ENCODE measurements around the gene LSG1.

Gene LSG1

GRCh38 chr3:194673761-194674160, 1.8 kb upstream of the LSG1 start:
- no peaks in the 10 kb centered on the region for H3K9me3 ChIP-seq (ENCODE audit: insufficient read depth, low read length)
- no peaks in the 10 kb centered on the region for H3K36me3 ChIP-seq (ENCODE audit: low read length)
- H3K9ac ChIP-seq (ENCODE audit: low read length): no peak overlapping the region
- H3F3A ChIP-seq (ENCODE audit: insufficient read depth): no peaks in the 10 kb centered on the region
- H4K20me1 ChIP-seq (ENCODE audit: low read depth, low read length): peaks cover 10% of the 10 kb centered on the region
- H3K4me3 ChIP-seq (ENCODE audit: insufficient read depth, low read length, poor library complexity, severe bottlenecking): no peak overlapping the region
- no peak overlapping the region for H3K27ac ChIP-seq (ENCODE audit: low read depth, low read length)
- peaks cover 32% of the 10 kb centered on the region for H3K79me2 ChIP-seq (ENCODE audit: insufficient read depth, low read length)
- H2AFZ ChIP-seq (ENCODE audit: low read depth, low read length, severe bottlenecking): no peak overlapping the region
- TF ChIP-seq EZH2phosphoT487 (conservative IDR thresholded peaks at IDR 0.05; ENCODE audit: low read length) (no peak), CTCF (IDR thresholded peaks at IDR 0.05; ENCODE audit: insufficient read depth, low read length, poor library complexity, severe bottlenecking) (no peak)
- no peaks in the 10 kb centered on the region for H3K27me3 ChIP-seq (ENCODE audit: low read length)
- no peaks in the 10 kb centered on the region for H3K9me2 ChIP-seq (replicated peaks; ENCODE audit: insufficient read depth, low read length)
- H3K4me2 ChIP-seq (ENCODE audit: low read depth, low read length, poor library complexity, severe bottlenecking): no peak overlapping the region

- Histone ChIP-seq H4K20me1 (ENCODE audit: low read depth, low read length) (peaks cover 10% of the 10 kb centered on the region), H3K36me3 (ENCODE audit: low read length) (no peaks in the 10 kb centered on the region; the same call in 1 of the 2 replicates), H3K9me3 (ENCODE audit: insufficient read depth, low read length) (no peaks in the 10 kb centered on the region), H3F3A (ENCODE audit: insufficient read depth) (no peaks in the 10 kb centered on the region), H3K27ac (ENCODE audit: low read depth, low read length) (no peak overlapping the region), H3K4me2 (ENCODE audit: low read depth, low read length, poor library complexity, severe bottlenecking) (peak overlapping the region; percentile 100), H3K9me2 (replicated peaks; ENCODE audit: insufficient read depth, low read length) (no peaks in the 10 kb centered on the region), H3K27me3 (ENCODE audit: low read length) (no peaks in the 10 kb centered on the region), H2AFZ (ENCODE audit: low read depth, low read length, severe bottlenecking) (peak overlapping the region; percentile 92), H3K4me3 (ENCODE audit: insufficient read depth, low read length, poor library complexity, severe bottlenecking) (peak overlapping the region; percentile 100), H3K79me2 (ENCODE audit: insufficient read depth, low read length) (peaks cover 37% of the 10 kb centered on the region), H3K9ac (ENCODE audit: low read length) (peak overlapping the region; percentile 79)
- TF ChIP-seq CTCF (IDR thresholded peaks at IDR 0.05; ENCODE audit: insufficient read depth, low read length, poor library complexity, severe bottlenecking): no peak
- TF ChIP-seq EZH2phosphoT487 (conservative IDR thresholded peaks at IDR 0.05; ENCODE audit: low read length): no peak
Measured at GRCh38 chr3:194672876-194673275, 885 bp upstream of the LSG1 start.

- H3K36me3 ChIP-seq (ENCODE audit: low read length): no peaks in the 10 kb centered on the region; the same call in 1 of the 2 replicates
- H2AFZ ChIP-seq (ENCODE audit: low read depth, low read length, severe bottlenecking): peak overlapping the region; percentile 92
- H3K27ac ChIP-seq (ENCODE audit: low read depth, low read length): peak overlapping the region; percentile 68; the same call in 1 of the 2 replicates
Measured at GRCh38 chr3:194671511-194671899, 486 bp downstream of the LSG1 start.

More at GRCh38 chr3:194671511-194671899, 486 bp downstream of the LSG1 start:
- H3K4me2 ChIP-seq (ENCODE audit: low read depth, low read length, poor library complexity, severe bottlenecking): peak overlapping the region; percentile 100
- H3K9me3 ChIP-seq (ENCODE audit: insufficient read depth, low read length): no peaks in the 10 kb centered on the region
- H3K27me3 ChIP-seq (ENCODE audit: low read length): no peaks in the 10 kb centered on the region
- H3F3A ChIP-seq (ENCODE audit: insufficient read depth): no peaks in the 10 kb centered on the region
- TF ChIP-seq CTCF (IDR thresholded peaks at IDR 0.05; ENCODE audit: insufficient read depth, low read length, poor library complexity, severe bottlenecking) (peak; percentile 79), EZH2phosphoT487 (conservative IDR thresholded peaks at IDR 0.05; ENCODE audit: low read length) (no peak)
- H3K9me2 ChIP-seq (replicated peaks; ENCODE audit: insufficient read depth, low read length): no peaks in the 10 kb centered on the region
- H3K9ac ChIP-seq (ENCODE audit: low read length): peak overlapping the region; percentile 79
- H3K4me3 ChIP-seq (ENCODE audit: insufficient read depth, low read length, poor library complexity, severe bottlenecking): peak overlapping the region; percentile 100
- peaks cover 10% of the 10 kb centered on the region for H4K20me1 ChIP-seq (ENCODE audit: low read depth, low read length)
- H3K79me2 ChIP-seq (ENCODE audit: insufficient read depth, low read length): peaks cover 37% of the 10 kb centered on the region
